ENCODE data around the gene PPARD.

DNA sequence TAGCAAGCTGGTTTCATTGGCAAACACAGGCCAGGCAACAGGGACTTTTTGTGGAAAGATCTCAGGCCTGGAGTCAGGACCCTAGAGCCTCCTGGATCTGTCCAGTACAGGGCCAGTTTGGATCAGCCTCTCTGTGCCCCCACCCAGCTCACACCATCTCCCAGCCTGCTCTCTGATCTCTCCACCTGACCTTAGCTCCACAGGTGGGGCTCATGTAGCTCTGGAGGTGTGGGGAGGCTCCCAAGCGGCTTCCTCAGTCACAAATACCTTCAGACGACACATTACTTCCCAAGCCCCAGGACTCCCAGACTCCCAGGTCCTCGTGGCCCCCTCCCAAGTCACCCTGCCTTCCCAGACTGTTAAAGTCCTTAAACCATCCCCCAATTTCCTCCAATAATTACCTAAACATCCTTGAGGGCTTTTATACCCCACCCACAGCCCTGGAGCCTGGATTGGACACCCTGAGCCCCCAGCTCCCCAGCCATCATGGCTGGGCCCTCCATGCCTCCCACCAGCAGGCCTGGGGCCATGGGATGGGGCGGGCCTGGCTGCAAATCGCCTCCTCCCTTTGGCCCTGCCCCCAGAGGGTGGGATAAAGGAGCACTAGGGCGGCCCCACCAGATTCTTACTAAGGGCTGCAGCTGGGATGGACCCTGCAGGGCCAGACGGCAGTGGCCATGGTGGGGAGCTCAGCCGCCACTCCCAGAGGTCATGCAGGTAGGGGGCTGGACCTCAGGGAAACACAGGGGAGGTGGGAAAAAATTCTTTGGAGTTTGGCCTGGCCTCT is 93.9 kb downstream of the PPARD start:
- no peak for TF ChIP-seq EP300 (conservative IDR thresholded peaks at IDR 0.05; ENCODE audit: poor library complexity, severe bottlenecking)
- TF ChIP-seq, protein P1, sequence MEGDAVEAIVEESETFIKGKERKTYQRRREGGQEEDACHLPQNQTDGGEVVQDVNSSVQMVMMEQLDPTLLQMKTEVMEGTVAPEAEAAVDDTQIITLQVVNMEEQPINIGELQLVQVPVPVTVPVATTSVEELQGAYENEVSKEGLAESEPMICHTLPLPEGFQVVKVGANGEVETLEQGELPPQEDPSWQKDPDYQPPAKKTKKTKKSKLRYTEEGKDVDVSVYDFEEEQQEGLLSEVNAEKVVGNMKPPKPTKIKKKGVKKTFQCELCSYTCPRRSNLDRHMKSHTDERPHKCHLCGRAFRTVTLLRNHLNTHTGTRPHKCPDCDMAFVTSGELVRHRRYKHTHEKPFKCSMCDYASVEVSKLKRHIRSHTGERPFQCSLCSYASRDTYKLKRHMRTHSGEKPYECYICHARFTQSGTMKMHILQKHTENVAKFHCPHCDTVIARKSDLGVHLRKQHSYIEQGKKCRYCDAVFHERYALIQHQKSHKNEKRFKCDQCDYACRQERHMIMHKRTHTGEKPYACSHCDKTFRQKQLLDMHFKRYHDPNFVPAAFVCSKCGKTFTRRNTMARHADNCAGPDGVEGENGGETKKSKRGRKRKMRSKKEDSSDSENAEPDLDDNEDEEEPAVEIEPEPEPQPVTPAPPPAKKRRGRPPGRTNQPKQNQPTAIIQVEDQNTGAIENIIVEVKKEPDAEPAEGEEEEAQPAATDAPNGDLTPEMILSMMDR (IDR thresholded peaks at IDR 0.05; ENCODE audit: poor library complexity, severe bottlenecking) = no peak

Data from neural cell (in vitro differentiated cells).